Lower leg skin (tissue), 3 donors: ENCODE results near the gene PHPT1.
"Not testable (repeated sequence)": the region's sequence is repeated elsewhere in the genome, so short reads cannot be mapped to it uniquely, and the experiment has no call there.

Experiments
- CTCF ChIP-seq, 3 donors: fragments of 450-650 bp; IDR thresholded peaks; one replicate each; pipeline ENCODE4 v1.5.1; 2016; ENCODE audit warnings: antibody characterized with exemption in 3 of 3, mild to moderate bottlenecking in 3 of 3, moderate library complexity in 2 of 3
- POLR2A ChIP-seq, 2 donors: fragments of 450-650 bp; IDR thresholded peaks; one replicate each; pipeline ENCODE4 v1.6.1; 2016 to 2017; ENCODE audit warnings: antibody characterized with exemption in 2 of 2, mild to moderate bottlenecking in 1 of 2, moderate library complexity in 1 of 2

- TF ChIP-seq CTCF, POLR2A (IDR thresholded peaks at IDR 0.05): not testable (repeated sequence)
Measured at GRCh38 chr9:136841646-136842379, 7.4 kb upstream of the PHPT1 start.
